Calu3 (cell line): Measurements from ENCODE around the gene CD74. TPM values are rescaled to one million over a fixed set of nuclear protein-coding genes. Genes with fewer than 3 reads are reported as not detected.
"Not testable (repeated sequence)": the region's sequence is repeated elsewhere in the genome, so short reads cannot be mapped to it uniquely, and the experiment has no call there.

Experiments
- BruUV-seq: library from RNA; stranded (reverse); fragments of 400-500 nt; replicated peaks from 2 replicates; lab custom pipeline; 2021; lab: Mats Ljungman, UMichigan
- CTCF ChIA-PET: fragments of 300-600 bp; sonication (Branson Sonifier 250); formaldehyde crosslinking; loops from one replicate; lab custom pipeline; 2022; ENCODE audit warnings: antibody characterized with exemption; lab: Charles Lee
- DNase-seq: peaks from one replicate; pipeline ENCODE4 v3.0.0; 2022
- H3K27ac Mint-ChIP-seq: one replicate; pipeline ENCODE4 v1.8.0; 2022; ENCODE audit warnings: mixed read lengths; ENCODE audit not compliant: unreplicated experiment
- H3K27me3 Mint-ChIP-seq: one replicate; pipeline ENCODE4 v1.8.0; 2022; ENCODE audit warnings: mixed read lengths; ENCODE audit not compliant: unreplicated experiment
- H3K36me3 Mint-ChIP-seq: one replicate; pipeline ENCODE4 v1.8.0; 2022; ENCODE audit warnings: mild to moderate bottlenecking, moderate library complexity, mixed read lengths; ENCODE audit not compliant: insufficient read depth, unreplicated experiment
- H3K4me1 Mint-ChIP-seq: one replicate; pipeline ENCODE4 v1.8.0; 2022; ENCODE audit warnings: mild to moderate bottlenecking, low read depth, mixed read lengths; ENCODE audit not compliant: unreplicated experiment
- H3K4me3 Mint-ChIP-seq: one replicate; pipeline ENCODE4 v1.8.0; 2022; ENCODE audit warnings: mild to moderate bottlenecking, low read depth, moderate library complexity, mixed read lengths; ENCODE audit not compliant: unreplicated experiment
- H3K9me3 Mint-ChIP-seq: one replicate; pipeline ENCODE4 v1.8.0; 2022; ENCODE audit warnings: low read depth, mixed read lengths; ENCODE audit not compliant: unreplicated experiment
- intact Hi-C: fragments of 100-400 bp; cut with micrococcal nuclease; formaldehyde crosslinking; loops from one replicate; pipeline ENCODE4 v1.10.0; 2022; ENCODE audit not compliant: unreplicated experiment
- total RNA-seq: library from RNA; stranded (reverse); gene quantifications from 2 replicates; pipeline ENCODE4 v1.2.3, GENCODE V29; 2022
- TF ChIP-seq, protein P1 (sequence below): fragments of 200-600 bp; IDR thresholded peaks from one replicate; pipeline ENCODE4 v1.8.0; 2022; ENCODE audit warnings: antibody characterized with exemption; ENCODE audit not compliant: unreplicated experiment

Gene CD74
- total RNA-seq, 1 experiment from 2014 or later: 1,091 TPM

- H3K27me3 Mint-ChIP-seq: no peaks in the 10 kb centered on the region
- TF ChIP-seq, protein P1, sequence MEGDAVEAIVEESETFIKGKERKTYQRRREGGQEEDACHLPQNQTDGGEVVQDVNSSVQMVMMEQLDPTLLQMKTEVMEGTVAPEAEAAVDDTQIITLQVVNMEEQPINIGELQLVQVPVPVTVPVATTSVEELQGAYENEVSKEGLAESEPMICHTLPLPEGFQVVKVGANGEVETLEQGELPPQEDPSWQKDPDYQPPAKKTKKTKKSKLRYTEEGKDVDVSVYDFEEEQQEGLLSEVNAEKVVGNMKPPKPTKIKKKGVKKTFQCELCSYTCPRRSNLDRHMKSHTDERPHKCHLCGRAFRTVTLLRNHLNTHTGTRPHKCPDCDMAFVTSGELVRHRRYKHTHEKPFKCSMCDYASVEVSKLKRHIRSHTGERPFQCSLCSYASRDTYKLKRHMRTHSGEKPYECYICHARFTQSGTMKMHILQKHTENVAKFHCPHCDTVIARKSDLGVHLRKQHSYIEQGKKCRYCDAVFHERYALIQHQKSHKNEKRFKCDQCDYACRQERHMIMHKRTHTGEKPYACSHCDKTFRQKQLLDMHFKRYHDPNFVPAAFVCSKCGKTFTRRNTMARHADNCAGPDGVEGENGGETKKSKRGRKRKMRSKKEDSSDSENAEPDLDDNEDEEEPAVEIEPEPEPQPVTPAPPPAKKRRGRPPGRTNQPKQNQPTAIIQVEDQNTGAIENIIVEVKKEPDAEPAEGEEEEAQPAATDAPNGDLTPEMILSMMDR: no peak
- intact Hi-C loops: no loop called here
- CTCF ChIA-PET: no interaction called here
- no peak overlapping the region for H3K27ac Mint-ChIP-seq
- H3K9me3 Mint-ChIP-seq: no peaks in the 10 kb centered on the region
- DNase-seq: no peak
- no peak overlapping the region for H3K4me3 Mint-ChIP-seq
- H3K4me1 Mint-ChIP-seq: peaks cover 8% of the 10 kb centered on the region
- H3K36me3 Mint-ChIP-seq: no peaks in the 10 kb centered on the region
- no TSS peak for BruUV-seq
Measured at GRCh38 chr5:150419630-150420270, 7.0 kb upstream of the CD74 start.

GRCh38 chr5:150413902-150414790, 1.4 kb upstream of the CD74 start:
- H3K4me3 Mint-ChIP-seq, DNase-seq, H3K27me3 Mint-ChIP-seq, H3K9me3 Mint-ChIP-seq, CTCF ChIA-PET, BruUV-seq: not testable (repeated sequence)
- Mint-ChIP-seq H3K27ac (peak overlapping the region; percentile 98), H3K4me1 (peaks cover 40% of the 10 kb centered on the region), H3K36me3 (peaks cover 45% of the 10 kb centered on the region)
- intact Hi-C loops: loop anchor here (2.0 kb wide), 1 partner anchor 23 kb away; no protein-coding TSS in a partner anchor

DNA sequence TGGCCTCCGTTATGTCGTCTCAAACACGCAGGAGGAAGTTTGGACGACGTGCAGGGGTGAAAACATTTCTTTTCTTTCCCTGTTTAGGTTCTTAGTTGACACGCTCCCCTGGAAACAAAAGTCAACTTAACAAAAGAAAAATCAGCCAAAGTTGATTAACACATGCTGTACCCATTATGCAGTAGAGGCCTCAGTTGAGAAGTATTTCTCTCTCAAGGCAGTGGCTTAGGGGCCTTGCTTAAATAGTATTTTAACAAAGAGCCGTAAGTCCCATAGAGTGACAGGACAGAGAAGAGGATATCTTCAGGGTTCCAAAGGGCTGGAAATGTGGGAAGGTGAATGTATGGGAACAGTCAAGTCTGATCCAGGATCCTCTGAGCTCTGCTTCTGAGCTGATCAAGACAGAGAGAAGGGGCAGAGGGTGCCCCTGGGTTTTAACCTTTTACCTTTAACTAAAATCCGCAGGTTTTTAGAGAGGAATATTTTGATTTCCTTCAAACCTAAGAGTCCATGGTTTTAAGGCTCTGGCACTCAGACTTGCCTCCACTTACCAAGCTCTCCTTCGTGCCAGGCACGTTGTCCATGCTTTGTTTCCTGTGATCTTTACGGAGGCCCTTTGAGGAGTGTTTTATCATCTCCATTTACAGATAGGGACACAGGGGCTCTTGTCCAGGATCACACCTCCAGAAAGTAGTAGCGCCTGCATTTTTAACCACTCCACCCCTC, 629 bp upstream of the CD74 start:
- Mint-ChIP-seq H3K4me1 (peaks cover 40% of the 10 kb centered on the region), H3K9me3 (no peaks in the 10 kb centered on the region), H3K36me3 (peaks cover 52% of the 10 kb centered on the region), H3K27ac (peak overlapping the region; percentile 98), H3K4me3 (peak overlapping the region; percentile 95), H3K27me3 (no peaks in the 10 kb centered on the region)
- intact Hi-C loops: loop anchor here (2.0 kb wide), 1 partner anchor 23 kb away; no protein-coding TSS in a partner anchor
- TF ChIP-seq, protein P1: no peak
- CTCF ChIA-PET: interaction anchor here (1.0 to 3.9 kb wide), 2 partner anchors 14 to 23 kb away, joined by 3 to 17 read pairs; no protein-coding TSS in a partner anchor
- TSS peak; percentile 61 for BruUV-seq
- DNase-seq: no peak

- BruUV-seq: no TSS peak
- no peaks in the 10 kb centered on the region for H3K9me3 Mint-ChIP-seq
- TF ChIP-seq, protein P1: no peak
- intact Hi-C loops: no loop called here
- H3K4me3 Mint-ChIP-seq: peak overlapping the region; percentile 95
- peaks cover 70% of the 10 kb centered on the region for H3K36me3 Mint-ChIP-seq
- H3K27ac Mint-ChIP-seq: peak overlapping the region; percentile 94
- peak; percentile 61 for DNase-seq
- peaks cover 40% of the 10 kb centered on the region for H3K4me1 Mint-ChIP-seq
- CTCF ChIA-PET: interaction anchor here (1.1 to 3.9 kb wide), 2 partner anchors 25 to 128 kb away, joined by 3 to 17 read pairs; no protein-coding TSS in a partner anchor
- no peaks in the 10 kb centered on the region for H3K27me3 Mint-ChIP-seq
Measured at GRCh38 chr5:150411245-150411979, 1.3 kb downstream of the CD74 start.
